Pons (tissue), 1 donor: ENCODE results near the gene TMEM37.
A peak's percentile ranks its signal among the peaks of the same experiment; 100 is the strongest.
"Not testable (repeated sequence)": the region's sequence is repeated elsewhere in the genome, so short reads cannot be mapped to it uniquely, and the experiment has no call there.

Experiments used
- DNase-seq: peaks from one replicate; pipeline ENCODE4 v3.0.0-alpha.2; 2016; ENCODE audit warnings: low spot score

The TMEM37 gene

GRCh38 chr2:119431155-119431975, at the start of gene TMEM37:
TMEM37 (plus strand) TSS chr2:119431854; CDS start chr2:119431904, 50 bp downstream.
- DNase-seq = peak; percentile 8

- no peak for DNase-seq
Observed at GRCh38 chr2:119383410-119384140, 48.1 kb upstream of the TMEM37 start.

GRCh38 chr2:119384971-119385370, 46.7 kb upstream of the TMEM37 start:
- DNase-seq = no peak

- DNase-seq = no peak
Observed at GRCh38 chr2:119385466-119385865, 46.2 kb upstream of the TMEM37 start.

GRCh38 chr2:119387381-119388129, 44.1 kb upstream of the TMEM37 start:
- peak; percentile 84 for DNase-seq

GRCh38 chr2:119389615-119390306, 41.9 kb upstream of the TMEM37 start:
- no peak for DNase-seq

GRCh38 chr2:119393971-119394748, 37.5 kb upstream of the TMEM37 start:
- no peak for DNase-seq

GRCh38 chr2:119397196-119397595, 34.5 kb upstream of the TMEM37 start:
- no peak for DNase-seq

- DNase-seq = no peak
Observed at GRCh38 chr2:119402106-119402505, 29.5 kb upstream of the TMEM37 start.

- DNase-seq = no peak
Observed at GRCh38 chr2:119402645-119403560, 28.8 kb upstream of the TMEM37 start.

- not testable (repeated sequence) for DNase-seq
Observed at GRCh38 chr2:119403618-119404017, 28.0 kb upstream of the TMEM37 start.

- DNase-seq = no peak
Observed at GRCh38 chr2:119405151-119405550, 26.5 kb upstream of the TMEM37 start.

GRCh38 chr2:119407430-119408220, 24.0 kb upstream of the TMEM37 start:
- peak; percentile 70 for DNase-seq

- no peak for DNase-seq
Observed at GRCh38 chr2:119408221-119408619, 23.4 kb upstream of the TMEM37 start.

- DNase-seq = no peak
Observed at GRCh38 chr2:119409506-119409905, 22.1 kb upstream of the TMEM37 start.

- DNase-seq = no peak
Observed at GRCh38 chr2:119414894-119415293, 16.8 kb upstream of the TMEM37 start.

- no peak for DNase-seq
Observed at GRCh38 chr2:119415630-119416029, 16.0 kb upstream of the TMEM37 start.

- DNase-seq = no peak
Observed at GRCh38 chr2:119416299-119416923, 15.2 kb upstream of the TMEM37 start.

- DNase-seq = no peak
Observed at GRCh38 chr2:119417908-119418307, 13.7 kb upstream of the TMEM37 start.
